A673 (cell line): Measurements from ENCODE around the gene ZMYND8. TPM values are rescaled to one million over a fixed set of nuclear protein-coding genes. Genes with fewer than 3 reads are reported as not detected.

Source experiments
- BruUV-seq: library from RNA; stranded (reverse); fragments of 400-500 nt; replicated peaks from 2 replicates; lab custom pipeline; 2021; lab: Mats Ljungman, UMichigan
- CTCF ChIA-PET: fragments of 300-600 bp; sonication (Branson Sonifier 250); formaldehyde crosslinking; loops from one replicate; lab custom pipeline; 2022; ENCODE audit warnings: antibody characterized with exemption; lab: Charles Lee
- POLR2A ChIA-PET: fragments of 300-600 bp; sonication (Branson Sonifier 250); formaldehyde crosslinking; loops from one replicate; lab custom pipeline; 2022; ENCODE audit warnings: antibody characterized with exemption; ENCODE audit not compliant: low non-redundant PET; lab: Charles Lee
- DNase-seq: peaks from one replicate; pipeline ENCODE4 v3.0.0-alpha.2; 2015; ENCODE audit warnings: low spot score
- H3K27ac ChIP-seq: fragments of 200-600 bp; sonication (generic); 2 replicates; pipeline ENCODE4 v1.5.1; 2016; ENCODE audit warnings: mixed run types, low read depth, mild to moderate bottlenecking, mixed read lengths, antibody characterized with exemption, low read length; ENCODE audit not compliant: poor library complexity, severe bottlenecking
- H3K27me3 ChIP-seq: fragments of 200-600 bp; sonication (generic); replicated peaks from 2 replicates; pipeline ENCODE4 v1.6.1; 2017; ENCODE audit warnings: mixed run types, low read depth, mild to moderate bottlenecking, mixed read lengths, antibody characterized with exemption, low read length; ENCODE audit not compliant: insufficient read depth, poor library complexity
- H3K36me3 ChIP-seq: fragments of 200-600 bp; sonication (generic); 2 replicates; pipeline ENCODE4 v1.6.1; 2016; ENCODE audit warnings: mixed run types, mild to moderate bottlenecking, mixed read lengths, antibody characterized with exemption, low read length; ENCODE audit not compliant: insufficient read depth, poor library complexity, severe bottlenecking
- H3K4me1 ChIP-seq: fragments of 200-600 bp; sonication (generic); 2 replicates; pipeline ENCODE4 v1.6.1; 2017; ENCODE audit warnings: mixed run types, mild to moderate bottlenecking, mixed read lengths, antibody characterized with exemption, low read length; ENCODE audit not compliant: insufficient read depth, poor library complexity, severe bottlenecking
- H3K4me3 ChIP-seq: fragments of 200-600 bp; sonication (generic); 2 replicates; pipeline ENCODE4 v1.5.1; 2016; ENCODE audit warnings: low read depth, mixed run types, mild to moderate bottlenecking, mixed read lengths, low read length; ENCODE audit not compliant: poor library complexity, severe bottlenecking
- H3K9me3 ChIP-seq: fragments of 200-600 bp; sonication (generic); 2 replicates; pipeline ENCODE4 v1.6.1; 2016; ENCODE audit warnings: mixed run types, low read depth, mild to moderate bottlenecking, mixed read lengths, antibody characterized with exemption, low read length; ENCODE audit not compliant: poor library complexity, severe bottlenecking
- EZH2 ChIP-seq: fragments of 200-600 bp; sonication (generic); IDR thresholded peaks from 2 replicates; pipeline ENCODE4 v1.6.1; 2017; ENCODE audit warnings: borderline replicate concordance, low read depth, mild to moderate bottlenecking, mixed read lengths, antibody characterized with exemption, low read length; ENCODE audit not compliant: poor library complexity, severe bottlenecking
- intact Hi-C: fragments of 100-400 bp; cut with micrococcal nuclease; formaldehyde crosslinking; loops from one replicate; pipeline ENCODE4 v1.10.0; 2022; ENCODE audit not compliant: unreplicated experiment
- total RNA-seq: library from RNA; stranded (reverse); gene quantifications from 2 replicates; pipeline ENCODE4 v1.2.3, GENCODE V29; 2021
- TF ChIP-seq, protein P1 (sequence below): fragments of 300-800, 200-600 bp; sonication (generic); conservative IDR thresholded peaks from 2 replicates; pipeline ENCODE4 v1.5.1; 2017; ENCODE audit warnings: low read depth, mild to moderate bottlenecking, antibody characterized with exemption, low read length, moderate library complexity, mixed read lengths

Gene ZMYND8
- total RNA-seq, 1 experiment from 2014 or later = 31.3 TPM

DNA sequence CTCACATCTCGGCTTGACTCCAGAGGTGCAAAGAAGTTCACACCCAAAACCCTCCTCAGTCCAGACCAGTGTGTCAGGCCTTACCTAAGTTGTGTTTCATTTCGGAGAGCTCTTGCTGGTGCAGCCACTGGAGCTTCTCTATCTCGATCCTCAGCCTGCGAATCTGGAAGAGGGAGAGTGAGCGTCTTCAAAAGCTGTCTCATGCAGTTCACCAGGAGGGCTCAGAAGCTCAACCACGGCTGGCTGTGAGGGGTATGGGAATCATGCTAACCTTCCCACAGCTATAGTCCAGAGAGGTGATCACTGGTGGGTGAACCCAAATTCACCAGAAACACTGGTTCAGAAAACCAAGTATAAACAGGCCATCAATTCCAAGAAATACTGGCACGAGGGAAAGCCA is 129.4 kb downstream of the ZMYND8 start:
- Histone ChIP-seq H3K36me3 (peaks cover 38% of the 10 kb centered on the region), H3K27ac (no peak overlapping the region), H3K9me3 (no peaks in the 10 kb centered on the region), H3K4me1 (no peaks in the 10 kb centered on the region), H3K27me3 (no peaks in the 10 kb centered on the region), H3K4me3 (no peak overlapping the region)
- POLR2A ChIA-PET = no interaction called here
- CTCF ChIA-PET = no interaction called here
- no TSS peak for BruUV-seq
- TF ChIP-seq, protein P1, sequence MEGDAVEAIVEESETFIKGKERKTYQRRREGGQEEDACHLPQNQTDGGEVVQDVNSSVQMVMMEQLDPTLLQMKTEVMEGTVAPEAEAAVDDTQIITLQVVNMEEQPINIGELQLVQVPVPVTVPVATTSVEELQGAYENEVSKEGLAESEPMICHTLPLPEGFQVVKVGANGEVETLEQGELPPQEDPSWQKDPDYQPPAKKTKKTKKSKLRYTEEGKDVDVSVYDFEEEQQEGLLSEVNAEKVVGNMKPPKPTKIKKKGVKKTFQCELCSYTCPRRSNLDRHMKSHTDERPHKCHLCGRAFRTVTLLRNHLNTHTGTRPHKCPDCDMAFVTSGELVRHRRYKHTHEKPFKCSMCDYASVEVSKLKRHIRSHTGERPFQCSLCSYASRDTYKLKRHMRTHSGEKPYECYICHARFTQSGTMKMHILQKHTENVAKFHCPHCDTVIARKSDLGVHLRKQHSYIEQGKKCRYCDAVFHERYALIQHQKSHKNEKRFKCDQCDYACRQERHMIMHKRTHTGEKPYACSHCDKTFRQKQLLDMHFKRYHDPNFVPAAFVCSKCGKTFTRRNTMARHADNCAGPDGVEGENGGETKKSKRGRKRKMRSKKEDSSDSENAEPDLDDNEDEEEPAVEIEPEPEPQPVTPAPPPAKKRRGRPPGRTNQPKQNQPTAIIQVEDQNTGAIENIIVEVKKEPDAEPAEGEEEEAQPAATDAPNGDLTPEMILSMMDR = no peak
- DNase-seq = no peak
- intact Hi-C loops = no loop called here

DNA sequence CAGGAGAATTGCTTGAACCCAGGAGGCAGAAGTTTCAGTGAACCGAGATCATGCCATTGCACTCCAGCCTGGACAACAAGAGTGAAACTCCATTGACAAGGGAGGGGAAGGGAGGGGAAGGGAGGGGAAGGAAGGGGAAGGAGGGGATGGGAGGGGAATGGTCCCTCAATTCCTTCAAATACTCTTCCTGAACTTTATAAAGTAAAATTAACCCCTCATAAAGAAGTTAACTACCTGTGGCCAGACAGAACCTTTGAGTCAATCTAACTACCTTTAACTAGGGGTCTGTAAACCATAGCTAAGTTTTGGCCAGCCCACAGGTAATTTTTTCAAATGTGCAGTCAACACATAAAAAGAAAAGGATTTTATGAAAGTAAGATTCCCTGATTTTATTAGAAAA is 131.0 kb downstream of the ZMYND8 start:
- ChIA-PET CTCF (no interaction called here), POLR2A (no interaction called here)
- DNase-seq = no peak
- BruUV-seq = no TSS peak
- no peaks in the 10 kb centered on the region for H3K27me3 ChIP-seq
- no peaks in the 10 kb centered on the region for H3K9me3 ChIP-seq
- H3K27ac ChIP-seq = no peak overlapping the region
- H3K4me1 ChIP-seq = no peaks in the 10 kb centered on the region
- intact Hi-C loops = no loop called here
- H3K4me3 ChIP-seq = no peak overlapping the region
- peaks cover 45% of the 10 kb centered on the region for H3K36me3 ChIP-seq
- TF ChIP-seq EZH2 = no peak
- TF ChIP-seq, protein P1 = no peak

DNA sequence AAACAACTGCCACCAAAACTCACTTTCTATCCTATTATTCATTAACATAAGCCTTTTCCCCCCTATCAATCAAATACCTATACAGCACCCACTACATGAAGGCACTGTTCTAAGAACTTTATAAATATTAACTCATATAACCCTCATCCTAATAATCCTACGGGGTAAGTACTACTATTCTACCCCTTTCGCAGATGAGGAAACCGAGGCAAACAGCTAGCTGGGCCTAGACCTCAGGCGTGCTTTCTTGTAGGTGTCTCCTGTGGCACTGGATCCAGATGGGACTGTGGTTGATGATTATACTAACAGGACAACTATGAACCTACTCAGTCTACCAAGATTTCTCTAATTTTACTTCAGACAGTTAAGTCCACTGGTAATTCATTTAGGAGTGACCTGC is 131.6 kb downstream of the ZMYND8 start:
- no peaks in the 10 kb centered on the region for H3K4me1 ChIP-seq
- intact Hi-C loops = loop anchor here (5.0 kb wide), 1 partner anchor 402 kb away; no protein-coding TSS in a partner anchor
- no peak for TF ChIP-seq EZH2
- TF ChIP-seq, protein P1 = no peak
- no peaks in the 10 kb centered on the region for H3K27me3 ChIP-seq
- no TSS peak for BruUV-seq
- H3K27ac ChIP-seq = no peak overlapping the region
- POLR2A ChIA-PET = no interaction called here
- H3K9me3 ChIP-seq = no peaks in the 10 kb centered on the region
- H3K4me3 ChIP-seq = no peak overlapping the region
- CTCF ChIA-PET = no interaction called here
- H3K36me3 ChIP-seq = peaks cover 47% of the 10 kb centered on the region
- DNase-seq = no peak
